GM19395 (cell line): Measurements from ENCODE around the gene BMPER.

Source experiments
- ATAC-seq: cut with Tn5 transposase; IDR thresholded peaks from one replicate; pipeline ENCODE4 v1.9.1; 2021; ENCODE audit warnings: mild to moderate bottlenecking, moderate library complexity; ENCODE audit not compliant: unreplicated experiment

Gene BMPER

DNA sequence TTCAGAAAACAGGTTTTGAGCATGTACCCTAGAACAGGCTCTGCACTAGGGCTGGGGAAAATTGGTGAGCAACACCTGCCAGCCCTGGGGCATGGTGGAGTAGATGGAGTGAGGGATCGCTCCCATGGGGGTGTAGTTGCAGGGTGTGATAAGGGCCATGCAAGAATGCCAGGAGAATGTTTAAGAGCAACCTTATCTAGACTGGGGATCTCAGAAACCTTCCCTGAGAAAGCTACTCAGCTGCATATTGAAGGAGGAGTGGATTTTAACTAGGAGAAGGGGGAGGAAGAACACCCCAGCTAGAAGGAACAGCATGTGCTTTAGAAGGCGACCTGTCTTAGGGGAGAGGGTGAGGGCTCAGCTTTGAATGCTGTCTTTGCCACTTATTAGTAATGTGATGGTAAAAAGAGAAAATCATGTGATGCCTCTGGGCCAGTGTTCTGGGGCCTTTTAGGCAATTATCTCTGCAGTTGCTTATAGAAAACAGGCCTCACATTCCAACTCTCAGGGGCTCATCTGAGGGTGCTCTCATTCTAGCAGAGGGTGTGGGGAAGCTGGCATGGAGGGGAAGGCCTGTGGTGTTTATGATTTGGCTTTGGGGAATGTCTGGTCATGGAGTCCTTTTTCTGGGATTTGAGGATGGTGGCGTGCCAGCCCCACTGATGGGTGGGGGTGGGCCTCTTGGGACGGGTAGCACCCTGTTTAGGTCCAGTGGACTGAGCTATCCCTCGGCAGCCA, 225.4 kb downstream of the BMPER start:
- ATAC-seq = no peak

DNA sequence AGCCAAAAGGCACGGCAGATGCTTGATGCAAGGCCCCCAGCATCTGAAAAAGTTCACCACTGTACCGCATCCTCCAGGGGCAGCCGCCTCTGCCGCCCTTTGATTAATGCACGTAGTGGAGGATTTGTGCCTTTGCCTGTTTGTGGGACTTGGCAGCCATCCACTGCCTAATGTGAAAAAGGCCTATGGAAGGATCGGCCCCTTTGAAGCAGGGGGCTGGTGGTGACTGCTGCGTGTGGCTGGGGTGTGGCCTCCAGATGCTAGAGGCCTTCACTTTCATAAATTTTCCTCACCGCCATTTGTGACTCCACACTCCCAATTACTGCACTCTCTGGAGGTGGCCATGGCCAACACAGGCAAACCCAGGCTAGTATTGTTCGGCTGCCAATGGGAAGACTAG, 226.0 kb downstream of the BMPER start:
- no peak for ATAC-seq

DNA sequence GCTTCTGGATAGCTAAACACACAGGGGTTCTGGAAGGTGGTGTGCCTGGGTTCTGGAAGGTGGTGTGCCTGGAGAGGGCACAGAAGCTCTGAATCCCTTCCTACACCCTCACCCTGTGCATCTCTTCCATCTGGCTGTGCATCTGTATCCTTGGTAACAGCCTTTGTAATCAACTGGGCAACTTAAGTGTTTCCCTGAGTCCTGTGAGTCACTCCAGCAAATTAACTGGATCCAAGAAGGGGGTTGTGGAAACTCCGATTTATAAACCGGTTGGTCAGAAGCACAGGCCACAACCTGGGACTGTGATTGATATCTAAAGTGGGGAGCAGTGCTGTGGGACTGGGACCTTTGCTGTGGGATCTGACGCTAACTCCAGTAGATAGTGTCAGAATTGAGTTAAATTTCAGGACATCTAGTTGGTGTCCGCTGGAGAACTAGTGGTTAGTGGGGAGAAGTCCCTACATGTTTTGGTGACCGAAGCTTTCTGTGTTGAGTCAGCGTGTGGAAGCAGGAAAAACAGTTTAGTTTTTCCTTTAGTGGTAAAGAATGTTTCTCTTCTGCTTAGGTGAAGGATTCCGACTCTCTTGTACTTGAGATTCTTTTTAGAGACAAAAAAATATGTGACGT, 228.1 kb downstream of the BMPER start:
- ATAC-seq = no peak

DNA sequence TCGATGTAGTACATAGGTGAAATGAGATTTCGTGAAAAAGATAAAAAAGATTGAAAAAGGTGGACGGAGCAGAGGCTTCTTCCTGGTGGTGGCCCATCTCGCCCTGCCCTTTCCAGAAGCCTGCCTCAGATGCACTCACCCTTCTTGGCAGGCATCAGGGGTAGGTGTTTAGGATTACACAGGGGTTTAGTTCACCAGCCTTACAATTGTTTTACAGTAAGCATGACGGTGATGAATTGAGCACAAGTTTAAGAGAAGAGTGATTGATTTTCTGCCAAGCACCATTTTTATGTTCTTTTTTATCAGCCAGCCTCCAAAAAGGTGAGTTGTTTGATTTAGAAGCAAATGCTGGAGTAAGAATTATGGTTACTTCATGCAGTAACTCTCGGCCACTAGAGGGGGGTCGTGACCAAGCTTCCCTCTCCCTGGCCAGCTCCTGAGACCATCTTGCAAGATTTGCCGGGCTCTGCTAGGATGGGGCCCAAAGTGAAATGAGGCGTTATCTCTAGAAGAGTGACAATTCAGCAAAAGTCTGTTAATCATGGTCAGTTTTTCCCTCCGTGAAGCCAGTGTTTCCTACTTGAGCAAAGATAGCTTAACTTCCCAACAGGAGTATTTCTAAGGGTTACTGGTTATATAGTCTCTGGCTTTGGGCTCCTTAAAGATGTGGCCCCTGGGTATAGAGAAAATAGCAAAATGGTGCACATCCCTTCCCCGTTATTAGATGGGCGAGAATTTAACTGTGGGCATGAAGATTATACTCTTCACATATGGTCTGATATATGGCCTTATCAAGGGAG, 228.8 kb downstream of the BMPER start:
- peak; percentile 68 for ATAC-seq

DNA sequence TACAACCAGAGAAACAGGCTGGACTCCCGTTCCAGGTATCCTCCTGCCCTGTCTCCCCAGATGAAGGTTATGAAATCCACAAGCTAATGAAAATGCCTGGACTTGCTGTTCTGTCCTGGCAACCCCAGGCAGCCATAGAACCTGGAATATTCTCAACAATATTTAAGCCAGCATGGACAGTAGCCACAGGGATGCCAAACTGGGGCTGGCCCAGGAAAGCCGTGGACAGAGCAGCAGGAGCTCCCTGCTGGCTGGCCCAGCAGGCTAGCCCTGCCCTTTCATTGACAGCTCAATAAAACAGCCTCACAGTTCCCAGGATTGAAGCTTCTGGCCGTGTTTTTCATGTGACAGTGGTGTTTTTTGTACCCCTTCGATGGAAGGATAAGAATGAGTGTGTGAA, 230.6 kb downstream of the BMPER start:
- no peak for ATAC-seq

DNA sequence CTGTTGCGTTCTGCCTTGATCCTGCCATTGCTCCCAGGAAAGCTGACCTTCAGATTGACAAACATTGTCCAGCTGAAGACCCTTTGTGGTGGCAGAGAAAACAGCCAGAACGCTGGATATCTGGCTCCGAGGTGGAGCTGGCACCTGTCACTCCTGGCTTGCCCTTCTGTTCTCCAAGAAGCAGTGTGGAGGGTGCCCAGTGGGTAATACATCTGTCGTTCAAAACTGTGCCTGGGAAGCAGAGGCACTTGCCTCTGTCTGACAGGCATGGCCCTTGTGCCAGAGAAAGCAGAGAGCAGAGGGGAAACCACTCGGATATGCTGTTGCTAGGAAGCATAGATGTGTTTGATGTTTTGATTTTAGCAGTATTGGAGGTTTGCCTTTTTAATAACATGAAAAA, 231.4 kb downstream of the BMPER start:
- ATAC-seq = no peak

DNA sequence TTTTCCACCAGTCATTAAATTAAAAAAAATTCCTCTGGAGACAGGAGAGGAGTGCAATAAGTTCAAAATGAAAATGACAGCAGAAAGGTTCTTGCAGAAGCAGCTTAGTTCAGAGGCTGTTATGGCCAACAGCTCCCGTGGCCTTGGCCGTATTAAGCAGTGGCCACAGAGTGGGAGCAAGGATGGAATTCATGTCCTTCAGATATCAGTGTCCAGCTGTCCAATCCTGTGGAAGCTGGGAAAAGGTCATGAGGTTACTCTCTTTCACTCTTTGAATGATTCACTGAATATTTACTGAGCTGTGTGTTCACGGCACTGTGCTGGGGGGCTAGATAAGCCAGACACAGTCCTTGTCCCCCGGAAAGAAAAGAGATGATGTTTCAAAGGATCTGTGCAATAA, 231.8 kb downstream of the BMPER start:
- ATAC-seq = no peak

DNA sequence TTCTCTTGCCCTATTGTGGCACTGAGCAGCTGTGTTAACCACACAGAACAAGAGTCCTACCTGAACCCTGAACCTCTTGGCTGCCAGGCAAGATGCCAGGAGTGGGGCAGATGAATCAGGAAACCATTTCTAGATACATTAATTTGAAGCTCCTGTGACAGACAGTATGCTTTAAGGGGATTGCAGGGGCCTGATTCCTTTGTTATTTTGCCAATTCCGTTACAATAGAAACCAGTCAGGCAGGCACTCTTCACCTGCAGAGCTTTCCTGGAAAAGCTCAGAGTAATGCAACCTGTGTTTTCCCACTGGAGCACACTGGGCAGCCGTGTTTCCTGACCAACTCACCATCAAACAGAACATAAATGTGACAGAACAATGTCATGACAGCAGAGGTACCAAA, 233.1 kb downstream of the BMPER start:
- ATAC-seq = no peak

DNA sequence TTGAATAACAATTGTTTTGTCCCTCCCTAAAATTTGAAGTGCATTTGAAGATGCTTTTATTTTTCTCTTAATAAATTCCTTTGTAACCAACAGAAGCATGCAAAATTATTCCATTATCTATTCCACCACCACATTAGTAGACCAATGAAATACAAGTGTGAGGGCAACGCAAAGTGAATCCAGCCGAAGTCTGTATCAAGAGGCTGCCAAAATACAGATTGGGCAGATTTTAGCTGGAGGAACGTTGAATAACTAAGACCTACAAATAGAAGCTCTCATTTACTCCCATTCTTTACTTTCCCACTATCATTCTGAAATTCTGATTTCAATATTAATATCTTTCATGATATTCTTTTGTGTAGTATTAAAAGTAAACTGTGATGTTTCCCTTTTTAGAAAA, 233.7 kb downstream of the BMPER start:
- ATAC-seq = no peak

DNA sequence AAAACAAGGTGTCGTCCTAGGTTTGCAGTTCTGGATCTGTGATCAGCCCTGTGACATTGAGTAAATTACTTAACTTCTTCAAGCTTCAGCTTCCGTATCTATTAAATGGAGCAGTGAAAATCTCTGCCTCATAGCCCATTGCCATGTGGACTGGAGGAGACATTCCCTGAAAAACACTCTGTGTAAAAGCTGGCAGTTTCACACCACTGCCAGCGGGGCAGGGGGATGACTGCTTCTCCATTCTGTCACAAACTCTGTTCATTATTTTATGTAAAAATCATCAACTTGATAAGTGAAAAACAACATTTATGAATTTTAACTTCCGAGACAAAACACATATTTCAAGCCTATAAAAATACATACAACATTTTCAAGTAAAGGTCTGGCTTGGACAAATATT, 234.7 kb downstream of the BMPER start:
- ATAC-seq = no peak

DNA sequence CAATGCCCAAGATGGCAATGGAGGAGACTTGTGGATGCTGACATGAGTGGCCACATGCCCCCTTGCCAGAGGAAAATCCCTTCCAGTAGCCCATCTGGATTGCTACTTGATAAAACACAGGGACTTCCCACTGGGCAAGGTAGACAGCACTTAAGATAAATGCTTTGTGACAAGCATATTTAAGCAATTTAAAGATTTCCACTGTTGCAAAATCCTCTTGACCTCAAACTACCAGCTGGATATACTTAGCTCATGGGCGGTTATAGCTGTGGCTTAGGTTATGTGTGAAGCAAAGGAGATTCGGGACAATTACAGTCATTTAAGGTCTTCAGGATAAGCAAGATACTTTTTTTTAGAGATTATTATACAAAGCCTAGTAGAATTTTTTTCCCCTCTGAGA, 238.1 kb downstream of the BMPER start:
- no peak for ATAC-seq

DNA sequence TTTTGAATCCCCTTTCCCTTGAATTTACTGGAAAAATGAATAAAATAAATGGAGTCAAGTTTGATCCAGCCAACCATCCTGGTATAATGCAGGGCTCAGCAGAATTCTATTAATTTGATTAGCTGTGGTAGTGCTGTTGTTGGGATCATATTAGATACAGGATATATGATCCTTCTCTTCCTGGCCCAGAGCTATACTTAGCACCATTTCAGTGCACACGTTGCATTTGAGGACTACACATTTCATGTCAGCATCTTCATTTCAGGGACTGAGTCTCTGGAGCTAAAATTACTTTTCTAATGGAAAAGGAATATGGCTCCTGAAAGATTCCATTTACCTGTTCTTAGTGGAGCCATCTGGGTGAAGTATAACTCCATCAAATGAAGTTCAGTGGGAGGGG, 240.3 kb downstream of the BMPER start:
- no peak for ATAC-seq

DNA sequence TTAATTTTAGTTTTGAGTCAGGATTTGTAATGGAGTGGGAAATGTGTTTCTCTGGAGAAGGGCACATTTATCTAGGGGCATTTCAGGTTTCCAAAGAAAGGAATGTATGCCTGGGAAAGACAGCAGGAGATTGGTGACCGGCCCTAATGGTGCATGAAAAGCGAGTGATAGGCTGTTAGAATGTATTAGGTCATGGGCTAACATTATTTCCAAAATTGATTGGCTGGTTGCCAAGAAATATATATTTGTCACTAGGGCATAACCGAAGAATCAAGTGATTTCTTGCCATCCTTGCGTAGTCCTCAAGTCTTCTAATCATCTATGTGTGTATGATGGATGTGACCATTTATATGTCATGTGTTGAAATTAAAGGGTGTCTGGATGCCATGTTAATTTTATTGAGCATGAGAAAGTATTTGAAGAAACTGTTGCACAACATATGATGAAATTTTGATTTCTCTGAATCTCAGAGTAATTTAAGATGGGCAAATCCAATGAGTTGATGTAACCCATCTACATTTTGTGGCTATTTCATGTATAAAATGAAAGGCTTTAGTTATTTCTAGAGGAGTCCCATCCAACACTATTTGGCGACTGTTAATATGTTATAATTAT, 248.4 kb downstream of the BMPER start:
- ATAC-seq = no peak

DNA sequence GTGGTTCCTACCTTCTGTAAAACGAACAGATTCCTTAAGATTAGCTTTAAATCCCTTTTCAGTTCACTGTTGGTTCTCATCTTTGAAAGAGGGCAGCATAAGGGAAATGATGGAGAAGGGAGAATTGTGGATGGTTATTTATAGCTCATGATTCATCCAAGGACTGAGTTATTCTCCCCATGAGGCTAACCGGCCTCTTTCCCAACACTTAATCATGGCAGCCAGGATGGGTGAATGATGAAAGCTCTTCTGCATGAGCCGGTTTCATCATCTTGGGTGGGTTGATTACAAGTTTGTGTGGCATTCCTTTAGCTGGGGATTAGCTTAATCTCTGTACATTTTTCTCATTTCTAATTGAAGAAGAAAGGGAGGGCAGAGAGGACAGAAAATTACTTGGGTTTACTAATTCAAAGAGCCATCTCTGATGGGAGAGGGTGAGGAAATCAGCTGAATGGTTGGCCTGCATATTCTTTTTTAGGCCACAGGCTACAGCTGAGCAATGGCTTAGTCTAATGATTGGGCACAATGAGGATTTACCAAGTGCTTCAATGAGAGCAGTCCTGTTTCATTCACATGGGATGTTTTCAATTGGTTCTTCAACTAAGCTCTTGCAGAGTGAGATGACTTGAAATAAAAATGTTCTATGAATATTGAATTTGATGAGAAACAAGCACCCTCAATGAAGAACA, 250.0 kb downstream of the BMPER start:
- ATAC-seq = no peak

DNA sequence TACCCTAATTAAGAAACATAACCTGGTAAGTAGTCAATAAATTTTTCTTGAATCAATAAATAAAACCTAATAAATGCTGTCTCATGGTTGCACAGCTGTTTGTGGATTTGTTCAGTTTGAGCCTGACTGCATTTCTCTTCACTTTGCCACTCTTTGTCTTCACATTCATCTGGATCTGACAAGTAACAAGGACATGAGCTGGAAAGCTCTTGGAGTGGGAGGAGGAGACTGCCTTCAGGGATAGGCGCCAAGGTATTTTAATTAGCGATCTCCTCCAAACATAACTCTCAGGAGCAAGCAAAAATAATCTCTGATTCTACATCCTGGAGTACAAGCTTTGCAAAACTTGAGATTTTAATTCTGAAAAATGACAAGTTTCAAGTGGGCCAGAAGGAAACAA, 251.0 kb downstream of the BMPER start:
- no peak for ATAC-seq

DNA sequence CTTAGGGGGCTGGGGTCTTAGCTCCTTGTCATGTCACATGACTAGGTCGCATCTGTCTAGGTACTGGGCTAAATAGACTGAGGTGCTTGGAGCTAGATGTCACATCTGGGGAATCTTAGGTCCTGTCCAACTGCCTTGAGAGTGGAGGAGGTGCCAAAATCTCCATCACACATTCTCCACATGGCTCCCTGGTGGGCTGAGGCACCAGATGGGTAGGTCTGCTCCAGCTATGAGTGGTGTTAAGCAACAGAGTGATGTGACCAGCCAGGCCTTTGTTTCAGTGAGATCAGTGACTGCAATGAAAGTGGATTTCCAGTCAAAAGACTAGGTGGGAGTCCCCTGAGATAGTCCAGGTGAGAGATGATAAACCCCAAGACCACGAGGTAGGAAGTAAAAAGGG, 251.8 kb downstream of the BMPER start:
- ATAC-seq = no peak

DNA sequence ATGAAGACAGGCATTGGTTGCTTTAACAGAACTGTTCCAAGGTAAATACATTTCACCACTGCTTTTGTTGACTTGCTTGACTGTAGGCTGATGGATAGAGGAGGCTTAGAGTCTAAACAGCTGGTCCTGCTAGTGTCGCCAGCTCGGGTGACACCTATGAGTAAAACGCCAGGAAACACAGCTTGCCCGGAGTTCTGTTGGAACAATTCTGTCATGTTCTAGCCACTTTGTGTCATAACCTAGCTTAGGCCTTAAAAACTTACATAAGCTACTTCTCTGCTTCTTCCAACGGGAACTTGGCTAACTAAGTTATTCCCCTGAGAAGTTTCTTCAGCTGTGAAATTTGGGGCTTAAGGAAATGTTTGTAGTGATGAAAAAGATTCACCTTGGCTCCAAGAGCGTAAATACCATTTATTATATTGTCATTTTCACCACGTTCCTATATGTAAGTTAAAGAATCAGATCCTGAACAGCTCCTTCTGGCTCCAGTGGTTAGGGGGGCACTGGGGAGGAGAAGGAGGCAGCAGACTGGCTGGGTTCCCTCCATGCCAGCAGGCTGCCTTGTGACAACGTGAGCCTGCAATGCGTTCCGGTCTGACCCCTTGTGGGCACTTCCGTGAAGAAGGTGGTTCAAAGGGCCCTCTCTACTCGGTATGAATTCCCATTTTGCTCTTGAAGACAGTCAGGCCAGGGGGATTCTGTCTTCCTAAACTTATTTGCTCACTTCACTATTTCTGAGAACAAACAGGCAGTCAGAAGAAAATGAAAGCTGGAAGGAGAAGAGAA, 253.2 kb downstream of the BMPER start:
- ATAC-seq = no peak

DNA sequence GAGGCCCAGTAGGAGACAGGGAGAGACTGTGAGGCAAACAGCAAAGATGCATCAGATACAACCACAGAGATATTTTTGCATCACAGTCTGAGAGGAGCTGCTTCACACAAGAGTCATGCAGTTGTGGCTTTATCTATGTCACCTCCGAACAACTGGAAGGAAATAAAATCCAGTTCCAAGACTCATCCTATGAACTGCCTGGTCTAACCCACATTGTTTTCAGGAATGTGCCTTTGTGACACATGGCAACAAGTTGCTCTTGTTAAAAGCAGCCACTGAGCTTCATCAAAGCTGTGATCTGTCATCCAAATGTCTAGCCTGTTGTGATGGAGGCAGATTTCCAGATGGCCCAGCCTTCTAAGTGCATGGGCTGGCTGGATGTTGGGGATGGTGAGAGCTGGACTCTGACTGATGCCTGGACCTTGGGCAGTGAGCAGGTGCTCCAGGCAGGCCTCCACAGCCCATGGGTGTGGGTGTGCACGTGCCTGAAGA, 255.0 kb downstream of the BMPER start:
- ATAC-seq = no peak

DNA sequence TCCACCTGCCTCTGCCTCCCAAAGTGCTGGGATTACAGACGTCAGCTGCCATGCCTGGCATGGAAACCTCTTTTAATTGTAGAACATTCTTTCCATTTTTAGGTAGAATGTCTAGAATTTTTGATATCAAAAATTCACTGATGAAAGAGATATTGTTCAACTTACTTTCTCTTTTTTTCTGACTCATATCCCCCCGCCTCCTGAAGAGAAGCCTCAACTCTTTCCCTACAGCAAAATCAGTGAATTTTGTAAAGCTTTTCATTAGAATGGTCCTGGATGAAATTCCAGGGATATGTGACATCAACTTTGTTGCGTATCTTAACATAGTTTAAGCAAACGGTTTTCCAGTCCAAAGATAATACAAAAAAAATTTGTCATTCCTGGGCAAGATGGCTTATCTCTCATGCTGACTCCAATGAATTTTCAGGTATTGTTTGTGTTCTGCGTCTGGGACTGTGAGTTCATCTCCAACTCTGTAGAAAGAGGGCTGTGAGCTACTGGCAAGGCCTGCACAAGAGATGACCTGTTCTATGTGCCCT, 256.8 kb downstream of the BMPER start:
- no peak for ATAC-seq

DNA sequence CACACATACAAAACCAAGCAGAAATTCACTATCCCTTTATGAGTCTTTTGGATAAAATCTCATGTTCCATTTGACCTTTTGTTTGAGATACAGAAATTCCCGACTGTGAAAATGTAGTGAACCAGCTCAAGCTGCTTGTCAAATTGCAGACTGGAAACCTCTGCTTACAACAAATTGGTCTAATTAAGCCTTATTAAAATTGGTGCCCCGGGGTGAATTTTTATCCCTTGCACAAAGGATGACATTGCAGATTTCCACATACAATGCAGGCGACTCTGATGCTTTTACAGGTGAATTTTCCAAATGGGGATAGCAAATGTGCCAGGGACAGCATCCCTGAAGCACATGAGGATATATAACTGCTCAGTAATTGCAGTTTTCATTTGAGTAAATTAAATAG, 257.3 kb downstream of the BMPER start:
- ATAC-seq = no peak
